ENCODE measurements around the gene MTCP1.

Gene MTCP1, protein sequence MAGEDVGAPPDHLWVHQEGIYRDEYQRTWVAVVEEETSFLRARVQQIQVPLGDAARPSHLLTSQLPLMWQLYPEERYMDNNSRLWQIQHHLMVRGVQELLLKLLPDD

DNA sequence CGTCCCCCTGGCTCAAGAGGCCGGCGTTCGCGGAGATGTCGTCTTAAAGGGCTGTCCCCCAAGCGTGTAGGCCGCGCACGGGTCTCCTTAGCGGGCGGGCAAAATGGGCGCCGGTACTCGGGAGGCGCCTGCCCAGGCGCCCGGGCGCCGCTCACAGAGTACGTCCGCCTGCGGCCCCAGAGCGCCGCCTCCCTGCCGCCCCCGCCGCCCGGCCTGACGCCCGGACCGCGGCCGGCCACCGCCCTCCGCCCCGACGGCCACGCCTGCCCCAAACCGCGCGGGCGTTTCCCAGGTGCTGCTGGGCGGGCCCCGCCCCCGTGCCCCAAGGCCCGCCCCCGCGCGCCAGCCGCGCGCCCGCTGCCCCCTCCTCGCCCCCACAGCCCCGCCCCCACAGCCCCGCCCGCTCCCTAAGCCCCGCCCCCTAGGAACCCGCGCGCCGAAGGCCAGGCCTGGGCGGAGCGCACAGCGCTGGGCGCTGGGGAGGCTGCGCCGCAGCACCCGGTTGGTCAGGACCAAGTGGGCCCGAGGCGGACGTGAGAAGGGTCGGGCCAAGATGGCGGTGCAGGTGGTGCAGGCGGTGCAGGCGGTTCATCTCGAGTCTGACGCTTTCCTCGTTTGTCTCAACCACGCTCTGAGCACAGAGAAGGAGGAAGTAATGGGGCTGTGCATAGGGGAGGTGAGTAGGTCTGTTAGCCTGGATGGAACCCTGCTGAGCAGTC lies at the start of gene MTCP1, which contains the start of the genes BRCC3 and CMC4:
Gene MTCP1 (minus strand): TSS at position 162 of the 719 bp plus-strand sequence. CDS start 5,126 bp downstream, outside the sequence.
Gene BRCC3 (plus strand): TSS at position 534 of the 719 bp plus-strand sequence. CDS start 20 bp downstream, at position 554.
Gene CMC4 (minus strand): TSS at position 162 of the 719 bp plus-strand sequence. CDS start 7,113 bp downstream, outside the sequence.
- peak; percentile 64 to 68 for DNase-seq

DNA sequence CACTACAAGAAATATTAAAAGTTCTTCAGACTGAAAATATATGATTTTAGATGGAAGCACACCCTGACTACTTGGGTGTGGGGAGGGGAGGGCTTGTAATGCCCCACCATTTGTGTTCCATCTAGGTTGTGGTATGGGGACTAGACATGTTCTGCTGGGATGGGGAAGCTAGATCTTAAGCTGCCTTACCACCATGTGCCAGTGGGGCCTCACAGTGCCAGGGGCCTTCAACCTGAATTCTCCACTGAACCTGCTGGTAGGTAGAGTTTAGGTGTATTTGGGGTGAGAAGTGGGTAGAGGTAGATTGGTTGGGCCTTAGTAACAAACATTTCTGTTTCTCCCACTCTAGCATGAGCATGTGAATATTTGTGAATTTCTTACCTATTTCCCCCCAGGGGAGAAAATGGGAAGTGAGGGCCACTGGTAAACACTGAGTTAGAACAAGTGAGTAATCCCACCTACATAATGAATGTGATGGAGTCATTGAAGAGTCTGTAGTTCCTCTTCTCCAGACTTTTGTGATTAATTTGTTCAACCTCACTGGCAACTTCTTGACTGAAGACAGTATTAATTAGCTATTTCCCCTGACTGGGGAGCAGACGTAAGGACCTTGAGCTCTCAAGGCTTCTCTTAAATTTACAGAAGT lies 44.4 kb upstream of the MTCP1 start:
- peak; percentile 9 to 64 for DNase-seq

DNA sequence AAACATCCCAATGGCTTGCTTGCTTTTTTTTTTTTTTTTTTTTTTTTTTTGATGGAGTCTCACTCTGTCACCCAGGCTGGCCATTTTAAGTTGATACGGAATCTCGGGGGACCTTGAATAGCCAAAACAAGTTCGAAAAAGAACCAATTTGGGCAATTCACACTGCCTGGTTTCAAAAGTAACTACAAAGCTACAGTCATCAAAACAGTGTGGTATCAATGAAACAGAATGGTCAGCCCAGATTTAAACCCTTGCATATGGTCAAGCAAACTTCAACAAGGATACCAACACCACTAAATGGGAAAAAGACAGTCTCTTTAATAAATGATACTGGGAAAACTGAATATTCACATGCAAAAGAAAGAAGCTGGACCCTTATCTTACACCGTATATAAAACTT lies 42.2 kb upstream of the MTCP1 start:
- no peak for DNase-seq

DNA sequence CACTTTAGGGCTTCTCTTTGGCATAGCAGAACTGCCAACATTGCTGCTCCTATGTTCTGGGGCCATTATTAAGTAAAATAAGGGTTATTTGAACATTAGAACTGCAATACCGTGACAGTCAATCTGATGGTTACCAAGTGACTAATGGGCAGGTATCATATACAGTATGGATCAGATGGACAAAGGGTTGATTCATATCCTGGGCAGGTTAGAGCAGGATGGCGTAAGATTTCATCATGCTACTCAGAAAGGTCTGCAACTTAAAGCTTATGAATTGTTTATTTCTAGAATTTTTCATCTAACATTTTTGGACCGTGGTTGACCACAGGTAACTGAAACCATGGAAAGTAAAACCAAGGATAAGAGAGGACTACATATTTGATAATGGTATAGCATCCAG lies 41.2 kb upstream of the MTCP1 start:
- no peak for DNase-seq

DNA sequence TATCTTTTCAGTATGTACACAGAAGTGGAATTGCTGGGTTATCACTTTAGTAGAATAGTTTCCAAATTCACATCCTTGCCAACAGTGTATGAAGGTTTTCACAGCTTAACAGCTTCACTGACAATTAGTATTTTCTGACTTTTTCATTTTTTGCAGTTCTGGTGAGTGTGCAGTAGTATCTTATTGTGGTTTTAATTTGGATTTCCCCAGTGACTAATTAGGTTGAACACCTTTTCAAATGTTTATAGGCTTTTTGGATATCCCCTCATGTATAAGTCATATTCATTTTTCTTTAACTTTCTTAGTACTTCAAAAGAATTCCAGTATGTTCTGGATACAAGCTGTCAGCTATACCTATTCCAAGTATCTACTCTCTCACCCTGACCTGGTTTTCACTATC lies 37.5 kb upstream of the MTCP1 start:
- DNase-seq = no peak

DNA sequence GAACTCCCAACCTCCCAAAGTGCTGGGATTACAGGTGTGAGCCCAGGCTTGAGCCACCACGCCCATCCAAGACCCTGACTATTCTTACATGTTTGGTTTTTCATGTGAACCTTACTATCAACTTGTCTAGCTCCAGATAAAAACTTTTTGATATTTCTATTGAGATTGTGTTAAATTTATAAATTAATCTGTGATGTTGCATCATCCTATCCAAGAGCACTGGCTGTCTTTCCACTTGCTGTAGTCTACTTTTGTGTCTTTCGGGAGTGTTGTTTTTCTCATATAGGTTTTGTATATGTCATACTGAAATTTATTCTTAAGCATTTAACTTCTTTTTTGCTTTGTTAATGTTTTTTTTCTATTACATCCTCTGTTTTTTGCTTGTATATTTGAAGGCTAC lies 35.0 kb upstream of the MTCP1 start:
- no peak for DNase-seq

DNA sequence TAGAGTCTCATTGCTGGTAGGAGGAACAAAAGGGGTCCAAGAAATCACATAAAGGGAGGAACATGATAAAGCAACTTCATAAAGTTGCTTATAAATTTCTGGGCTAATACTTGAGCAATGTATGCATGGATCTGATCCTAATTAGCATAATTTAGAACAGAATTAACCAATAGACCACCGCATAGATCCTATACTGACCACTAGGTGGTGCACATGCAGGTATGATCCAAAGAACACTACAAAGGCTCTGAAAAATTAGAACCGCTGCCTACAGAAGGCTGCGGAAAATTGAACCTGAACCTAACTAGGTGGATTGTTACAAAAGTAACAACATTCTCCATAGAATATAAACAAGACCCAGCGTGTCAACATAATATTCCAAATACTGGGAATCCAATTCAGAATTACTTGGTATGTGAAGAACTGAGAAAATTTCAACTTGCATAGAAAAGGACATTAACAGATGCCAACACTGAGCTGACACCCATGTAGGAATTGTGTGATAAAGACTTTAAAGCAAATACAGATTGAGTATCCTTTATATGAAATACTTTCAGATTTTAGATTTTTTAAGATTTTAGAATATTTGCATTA lies 23.6 kb upstream of the MTCP1 start:
- DNase-seq = peak in 1 of 2 donors; percentile 24

DNA sequence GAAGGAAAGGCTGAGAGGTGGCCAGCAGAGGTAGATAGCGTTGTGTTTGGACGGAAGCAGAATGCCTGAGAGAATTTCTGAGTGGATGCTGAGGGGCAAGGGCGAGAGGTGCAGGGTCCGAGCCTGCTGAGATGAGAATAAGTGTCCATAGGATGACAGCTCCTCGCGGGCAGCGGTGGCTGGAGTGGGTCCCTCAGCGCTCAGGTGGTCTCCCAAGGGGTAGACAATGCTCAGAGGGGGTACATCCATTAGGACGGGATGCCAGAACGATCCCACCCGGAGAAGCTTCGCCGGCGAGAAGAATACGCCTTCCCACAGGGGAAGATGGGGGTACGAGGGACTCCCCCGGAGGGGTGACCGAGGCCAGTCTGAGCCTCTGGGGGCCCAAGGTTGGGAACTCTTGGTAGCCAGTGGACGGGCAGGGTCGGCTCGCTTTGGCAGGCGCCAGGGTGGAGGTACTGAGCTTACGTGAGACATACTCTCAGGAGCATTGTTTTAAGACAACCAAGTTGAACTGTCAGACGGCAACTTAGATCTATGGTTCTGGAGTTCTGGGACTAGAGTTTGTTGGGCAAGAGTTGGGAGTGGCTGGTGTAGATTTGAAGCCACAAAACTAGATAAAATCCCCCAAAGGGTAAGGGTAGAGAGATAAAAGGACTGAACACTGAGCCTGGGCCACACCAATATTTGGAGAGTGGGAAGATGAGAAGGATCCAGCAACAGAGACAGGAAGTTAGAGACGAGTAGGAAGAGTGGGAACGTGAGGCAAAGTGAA lies 16.2 kb upstream of the MTCP1 start:
- no peak for DNase-seq

DNA sequence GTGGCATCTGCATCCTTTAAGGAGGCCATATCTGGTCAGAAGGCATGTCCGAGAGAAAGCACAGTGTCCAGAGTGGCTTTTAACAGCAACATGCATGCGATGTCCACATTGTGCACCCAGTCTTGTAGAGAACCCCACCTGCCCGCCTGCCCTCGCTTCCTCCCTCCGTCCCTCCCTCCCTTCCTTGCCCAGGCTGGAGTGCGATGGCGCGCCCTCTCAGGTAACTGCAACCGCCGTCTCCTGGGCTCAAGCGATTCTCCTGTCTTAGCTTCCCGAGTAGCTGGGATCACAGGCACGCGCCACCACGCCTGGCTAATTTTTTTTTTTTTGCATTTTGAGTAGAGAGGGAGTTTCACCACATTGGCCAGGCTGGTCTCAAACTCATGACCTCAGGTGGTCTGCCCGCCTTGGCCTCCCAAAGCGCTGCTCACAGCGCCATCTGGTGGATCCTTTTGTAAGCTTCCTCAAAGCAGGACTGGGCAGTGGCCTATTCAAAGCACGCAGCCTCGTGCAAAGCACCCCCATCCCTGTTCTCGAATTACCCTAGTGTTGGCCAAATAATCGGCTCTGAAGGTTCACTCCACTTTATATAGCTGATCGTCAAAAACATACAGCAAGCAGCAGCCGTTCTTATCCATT lies 15.4 kb upstream of the MTCP1 start:
- DNase-seq = peak in 1 of 2 donors; percentile 33

DNA sequence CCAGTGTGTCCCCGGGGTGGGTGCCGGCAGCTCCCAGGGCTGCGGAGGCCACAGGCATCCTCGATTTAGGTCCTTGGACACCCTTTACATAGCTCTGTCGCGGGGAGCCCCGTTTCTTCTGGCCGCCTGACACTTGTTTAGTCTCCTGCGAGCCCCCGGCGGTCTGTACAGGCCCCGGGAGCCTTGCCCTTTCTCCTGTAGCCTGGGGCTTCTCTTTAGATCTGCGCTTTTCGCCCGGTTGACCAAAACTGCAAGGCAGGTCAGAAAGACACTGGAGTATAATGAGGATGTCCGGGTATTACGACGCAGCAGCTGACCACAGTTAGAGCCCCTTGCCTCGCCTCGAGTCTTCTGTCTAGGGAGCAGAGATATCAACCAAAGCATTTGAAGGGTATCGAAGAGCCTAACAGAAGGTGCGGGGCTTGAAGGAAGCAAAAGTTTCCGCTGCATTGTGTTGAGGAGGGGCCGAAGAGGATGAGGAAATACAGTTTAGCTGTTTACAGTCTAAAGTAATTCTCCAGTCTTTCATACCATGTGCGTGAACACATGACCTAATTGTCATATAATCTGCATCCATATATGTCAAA lies 851 bp upstream of the MTCP1 start:
- peak; percentile 5 to 18 for DNase-seq

DNA sequence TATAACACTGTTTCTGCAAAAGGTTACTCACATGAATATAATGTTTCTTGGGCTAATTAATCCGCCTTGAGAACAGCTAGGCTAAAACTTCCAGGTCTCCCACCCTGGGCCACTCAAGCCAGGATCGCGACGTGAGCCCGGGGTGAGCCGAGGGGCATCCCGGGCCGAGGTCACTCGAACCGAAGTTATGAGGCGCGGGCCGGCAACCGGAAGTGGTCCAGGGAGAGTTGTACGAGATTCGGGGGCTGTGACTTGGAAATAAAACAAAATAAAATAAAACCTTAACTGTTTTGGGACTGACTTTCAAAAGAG lies 317 bp downstream of the MTCP1 start:
- no peak for DNase-seq

DNA sequence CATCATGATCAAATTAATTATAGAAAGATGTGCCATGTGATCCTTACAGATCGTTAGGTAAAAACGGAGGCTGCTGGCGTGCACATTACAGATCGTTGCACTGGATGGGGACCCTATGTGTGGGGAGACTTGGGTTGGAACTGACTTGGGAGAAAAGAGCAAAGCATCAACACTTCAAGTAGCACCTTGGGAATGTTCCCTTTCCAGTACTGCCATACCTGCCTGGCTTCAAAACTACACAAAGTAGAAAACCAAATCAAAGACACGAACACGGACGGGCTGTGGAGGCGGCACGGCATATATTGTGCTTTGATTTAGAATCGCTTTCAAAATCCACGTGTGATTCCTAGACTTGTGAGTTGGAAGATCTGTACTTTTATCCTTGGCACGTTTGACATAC lies 898 bp downstream of the MTCP1 start:
- no peak for DNase-seq

DNA sequence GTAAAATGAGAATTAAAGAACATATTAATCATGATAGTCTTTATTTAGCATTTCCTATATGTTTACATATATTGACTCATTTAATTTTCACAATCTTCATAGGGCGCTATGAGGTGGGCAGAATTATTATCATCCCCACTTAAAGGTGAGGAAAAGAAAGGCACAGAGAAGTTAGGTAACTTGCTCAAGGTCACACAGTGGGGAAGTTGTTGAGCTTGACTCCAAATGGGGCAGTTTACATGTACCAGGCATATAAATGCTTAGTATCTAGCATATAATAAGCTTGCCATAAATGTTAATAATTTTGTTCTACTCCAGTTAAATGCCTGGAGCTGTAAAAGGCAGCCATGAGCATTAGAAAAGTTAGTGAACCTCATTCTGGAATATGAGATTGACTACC lies 1.5 kb downstream of the MTCP1 start:
- no peak for DNase-seq

DNA sequence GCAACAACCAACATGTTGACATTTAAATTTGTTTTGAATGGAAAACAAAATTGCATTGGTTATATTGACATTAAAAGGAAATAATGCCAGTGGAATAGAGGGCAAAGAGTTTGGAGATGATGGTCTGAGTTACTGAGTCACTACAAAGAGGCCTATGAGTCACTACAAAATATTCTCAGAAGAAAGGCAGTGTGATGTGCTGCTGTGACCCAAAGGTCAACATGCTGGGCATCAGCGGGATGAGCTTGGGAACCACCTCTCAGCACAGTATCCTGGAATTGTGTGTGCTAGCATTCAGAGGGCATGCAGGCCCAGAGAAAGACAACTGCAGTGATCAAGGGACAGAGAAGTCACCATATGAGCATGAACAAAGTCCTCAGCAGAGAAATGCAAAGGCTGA lies 2.8 kb downstream of the MTCP1 start:
- DNase-seq = peak; percentile 20 to 69

DNA sequence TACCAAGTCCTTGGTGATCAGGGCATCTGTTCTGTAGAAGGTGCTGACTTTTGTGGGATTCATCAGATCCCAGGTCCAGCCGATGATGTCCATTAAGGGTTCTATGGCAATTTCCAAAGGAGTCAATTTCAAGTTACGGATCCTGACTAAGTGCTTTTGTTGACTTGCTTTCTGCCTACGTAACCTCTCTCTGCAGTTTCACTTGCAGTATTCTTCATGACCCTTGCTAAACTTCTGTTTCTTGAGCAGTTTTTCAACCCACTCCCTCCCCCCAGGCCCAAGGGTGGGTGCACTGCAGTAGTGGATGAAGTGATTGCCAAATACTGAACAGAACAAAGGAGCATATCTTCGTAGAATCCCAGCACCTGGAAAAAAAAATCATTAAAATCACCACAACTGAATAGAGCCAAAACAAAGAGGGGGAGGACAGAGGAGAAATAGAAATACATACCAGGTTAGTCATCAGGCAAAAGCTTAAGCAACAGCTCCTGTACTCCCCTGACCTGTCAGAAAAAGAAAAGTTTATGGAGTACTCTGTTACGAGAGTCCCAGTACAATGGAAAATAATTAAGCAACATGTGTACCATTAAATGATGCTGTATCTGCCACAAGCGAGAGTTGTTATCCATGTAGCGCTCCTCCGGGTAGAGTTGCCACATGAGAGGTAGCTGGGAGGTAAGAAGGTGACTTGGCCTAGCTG lies 5.8 kb downstream of the MTCP1 start:
- DNase-seq = no peak

DNA sequence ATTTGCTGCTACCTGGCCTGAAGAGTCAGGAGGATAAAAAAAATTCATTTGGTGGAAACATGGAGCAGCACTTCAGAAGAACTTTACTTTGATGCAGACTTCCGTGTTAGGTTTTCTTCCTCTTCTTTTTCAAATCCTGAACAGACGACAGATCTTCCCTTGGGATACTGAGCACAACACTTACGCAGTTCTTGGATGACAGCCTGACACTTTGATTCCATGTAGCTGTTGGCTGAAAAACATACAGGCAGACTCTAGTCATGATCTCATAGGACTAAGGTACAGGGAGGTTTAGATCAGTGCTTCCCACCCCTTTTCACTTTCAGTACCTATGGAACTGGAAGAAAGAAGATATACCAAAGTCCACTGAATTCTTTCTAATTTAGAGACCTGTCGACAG lies 9.2 kb downstream of the MTCP1 start:
- no peak for DNase-seq

DNA sequence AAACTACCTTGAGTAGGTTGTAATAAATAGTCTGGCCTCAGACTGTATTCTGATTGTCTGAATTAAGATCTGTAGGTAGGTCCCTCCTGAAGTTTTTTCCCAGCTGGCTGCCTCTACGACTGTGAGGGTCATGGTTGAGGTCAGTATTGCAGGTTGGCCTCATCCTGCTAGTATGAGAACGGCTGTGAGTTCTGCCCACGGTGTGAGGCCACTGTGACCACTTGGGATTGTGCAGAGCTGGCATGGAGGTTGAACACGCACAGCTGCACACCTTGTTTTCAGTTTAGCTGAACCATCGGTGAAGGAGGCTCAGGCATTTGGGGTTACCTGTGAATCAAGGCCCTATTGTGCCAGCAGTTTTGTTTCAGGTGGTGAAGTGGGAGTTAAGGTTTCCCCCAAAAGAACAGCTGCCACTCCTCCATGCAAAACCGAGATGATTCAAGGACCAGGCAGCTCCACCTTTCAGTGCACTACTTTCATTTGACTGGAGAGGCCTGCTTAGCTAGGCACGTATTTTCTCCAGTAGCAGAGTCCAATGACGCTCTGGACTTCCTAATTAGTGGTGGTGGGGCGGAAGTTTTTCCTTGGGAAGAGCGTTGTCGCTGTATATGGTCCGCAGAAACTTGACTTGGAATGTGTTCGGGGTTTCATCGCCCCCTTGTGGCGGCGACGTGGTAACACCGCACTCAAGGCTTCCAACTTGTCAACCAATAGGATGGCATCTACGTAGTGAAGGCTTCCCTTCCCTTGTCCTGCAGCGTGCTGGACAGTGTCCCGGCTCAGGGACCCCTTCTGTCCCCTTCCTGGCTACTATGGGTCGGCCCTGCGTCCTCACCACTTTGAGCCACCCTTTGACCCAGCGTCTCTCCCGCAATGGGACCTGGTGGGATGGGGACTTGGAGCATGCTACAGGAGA lies 13.8 kb downstream of the MTCP1 start:
- peak; percentile 28 to 54 for DNase-seq

DNA sequence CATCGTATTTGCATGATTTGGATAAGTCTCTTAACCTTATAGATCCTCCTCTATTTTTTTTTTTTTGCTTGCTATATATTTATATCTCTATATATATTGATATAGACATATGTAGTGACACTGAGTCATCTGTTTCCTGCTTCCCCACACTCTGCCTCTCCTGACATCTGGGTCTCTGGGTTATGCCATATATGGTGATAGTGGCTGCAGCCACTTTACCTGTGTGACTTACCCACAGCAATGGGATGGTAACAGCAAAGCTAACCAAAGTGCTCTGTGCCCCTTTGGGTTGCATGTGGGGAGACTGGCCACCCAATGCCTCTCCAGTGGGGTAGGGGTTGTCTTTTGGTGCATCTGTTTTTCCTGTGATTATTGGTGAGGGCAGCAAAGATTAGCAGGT lies 14.5 kb downstream of the MTCP1 start:
- no peak for DNase-seq

DNA sequence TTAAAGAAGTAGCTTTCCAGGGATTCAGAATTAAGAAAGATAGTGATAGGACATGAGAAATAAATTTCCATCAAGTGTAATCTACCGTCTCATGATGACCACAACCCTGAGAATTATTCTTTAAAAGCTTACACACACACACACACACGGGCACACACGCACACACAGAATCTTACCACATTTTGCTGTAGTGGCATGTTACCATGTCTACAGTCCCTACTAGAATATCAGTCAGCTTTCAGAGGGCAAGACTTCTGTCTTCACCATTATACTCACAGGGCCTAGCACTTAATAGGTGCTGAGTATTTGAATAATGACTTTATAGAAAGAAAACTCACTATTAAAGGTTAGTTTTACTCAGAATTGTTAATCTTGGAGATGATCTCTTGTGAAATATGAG lies 15.4 kb downstream of the MTCP1 start:
- no peak for DNase-seq

DNA sequence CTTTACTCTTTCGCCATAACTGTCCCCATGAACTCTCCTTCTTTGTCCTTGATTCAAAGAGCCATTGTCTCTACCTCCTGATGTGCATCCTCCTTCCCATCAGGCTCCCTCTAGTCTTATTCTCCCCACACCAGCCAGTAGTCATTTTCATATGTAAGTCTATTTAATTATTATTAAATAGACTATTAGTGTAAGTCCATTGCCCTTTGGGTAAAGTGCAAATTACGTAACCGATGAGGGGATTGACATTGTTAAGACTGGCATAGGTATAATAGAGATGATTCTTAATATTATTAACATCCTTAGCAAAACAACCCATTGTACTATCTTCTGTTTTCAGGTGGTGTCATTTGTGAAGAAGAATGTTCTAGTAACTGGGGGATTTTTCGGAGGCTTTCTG lies 16.7 kb downstream of the MTCP1 start:
- DNase-seq = no peak

All from inflammatory macrophage treated with lipopolysaccharide for 1 hour (primary cell).